Breast epithelium (tissue), 4 donors: ENCODE data around the gene ADAMTS17. TPM values are rescaled to one million over a fixed set of nuclear protein-coding genes. Genes with fewer than 3 reads are reported as not detected.

ENCODE experiments used
- DNase-seq, 2 donors: peaks; one replicate each; pipeline ENCODE4 v3.0.0-alpha.2; 2019; ENCODE audit warnings: low spot score in 2 of 2
- H3K27ac ChIP-seq, 2 donors: fragments of 200-600 bp; sonication (generic) in 1 of 2; one replicate each; pipeline ENCODE4 v1.5.1; 2016 to 2019; ENCODE audit warnings: mild to moderate bottlenecking in 1 of 2
- H3K27me3 ChIP-seq, 2 donors: fragments of 200-600 bp; sonication (generic) in 1 of 2; one replicate each; pipeline versions ENCODE4 v1.5.1 to v1.6.0; 2017 to 2019; ENCODE audit warnings: control low read depth in 1 of 2, mild to moderate bottlenecking in 1 of 2
- H3K36me3 ChIP-seq: fragments of 200-600 bp; one replicate; pipeline ENCODE4 v1.5.1; 2019
- H3K4me1 ChIP-seq, 2 donors: fragments of 200-600 bp; sonication (generic); one replicate each; pipeline ENCODE4 v1.5.1; 2016 to 2019; ENCODE audit warnings: control low read depth in 1 of 2
- H3K4me3 ChIP-seq, 3 donors: fragments of 200-600 bp; sonication (generic); 1 replicate in 2 of 3; 2 replicates in 1 of 3; pipeline ENCODE4 v1.5.1; 2016 to 2019; ENCODE audit warnings: mild to moderate bottlenecking in 3 of 3, moderate library complexity in 2 of 3
- H3K9me3 ChIP-seq, 2 donors: fragments of 200-600 bp; sonication (generic) in 1 of 2; one replicate each; pipeline ENCODE4 v1.5.1; 2016 to 2019; ENCODE audit warnings: control low read depth in 1 of 2
- CTCF ChIP-seq, 3 donors: fragments of 450-650 bp; IDR thresholded peaks; one replicate each; pipeline ENCODE4 v1.5.1; 2016 to 2017; ENCODE audit warnings: antibody characterized with exemption in 3 of 3, mild to moderate bottlenecking in 3 of 3, moderate library complexity in 3 of 3
- POLR2A ChIP-seq: fragments of 450-650 bp; IDR thresholded peaks from one replicate; pipeline ENCODE4 v1.6.1; 2016; ENCODE audit warnings: antibody characterized with exemption, mild to moderate bottlenecking, moderate library complexity
- POLR2AphosphoS5 ChIP-seq, 3 donors: sonication (generic); formaldehyde crosslinking; IDR thresholded peaks; one replicate each; pipeline ENCODE4 v1.6.1; 2017; ENCODE audit warnings: antibody characterized with exemption in 3 of 3
- intact Hi-C: fragments of 100-400 bp; cut with DNase I; formaldehyde crosslinking; loops from one replicate; pipeline ENCODE4 v1.15.1; 2023; ENCODE audit warnings: low total_unique reads
- total RNA-seq, 3 donors: library from RNA; depleted of rRNA; stranded (reverse); fragments of >200 nt; gene quantifications; one replicate each; pipeline ENCODE4 v1.1.0, GENCODE V29; 2016

The ADAMTS17 gene
- total RNA-seq, 3 donors from 2014 or later, result 5.1 to 8.0 (median 5.9) TPM

- Histone ChIP-seq H3K27ac (no peak overlapping the region), H3K36me3 (no peaks in the 10 kb centered on the region), H3K9me3 (no peaks in the 10 kb centered on the region), H3K4me3 (no peak overlapping the region), H3K27me3 (no peaks in the 10 kb centered on the region), H3K4me1 (no peaks in the 10 kb centered on the region)
- no peak for DNase-seq
- intact Hi-C loops, result no loop called here
- TF ChIP-seq POLR2A (no peak), CTCF (IDR thresholded peaks at IDR 0.05) (no peak), POLR2AphosphoS5 (IDR thresholded peaks at IDR 0.05) (no peak)
These were observed 382.4 kb downstream of the ADAMTS17 start for GRCh38 chr15:99959326-99959725.

GRCh38 chr15:99958426-99959097 lies 383.2 kb downstream of the ADAMTS17 start:
- no peaks in the 10 kb centered on the region for H3K9me3 ChIP-seq
- no peaks in the 10 kb centered on the region for H3K36me3 ChIP-seq
- no peak overlapping the region for H3K4me3 ChIP-seq
- TF ChIP-seq POLR2A (no peak), CTCF (IDR thresholded peaks at IDR 0.05) (no peak), POLR2AphosphoS5 (IDR thresholded peaks at IDR 0.05) (no peak)
- no peaks in the 10 kb centered on the region for H3K27me3 ChIP-seq
- no peaks in the 10 kb centered on the region for H3K4me1 ChIP-seq
- no peak for DNase-seq
- H3K27ac ChIP-seq, result no peak overlapping the region
- intact Hi-C loops, result no loop called here

GRCh38 chr15:99957642-99958013 lies 384.1 kb downstream of the ADAMTS17 start:
- no peak overlapping the region for H3K27ac ChIP-seq
- H3K4me3 ChIP-seq, result no peak overlapping the region
- no peak for TF ChIP-seq POLR2AphosphoS5 (IDR thresholded peaks at IDR 0.05)
- no peak for TF ChIP-seq POLR2A
- no peak for TF ChIP-seq CTCF (IDR thresholded peaks at IDR 0.05)
- intact Hi-C loops, result no loop called here
- H3K4me1 ChIP-seq, result no peaks in the 10 kb centered on the region
- H3K27me3 ChIP-seq, result no peaks in the 10 kb centered on the region
- no peaks in the 10 kb centered on the region for H3K36me3 ChIP-seq
- no peak for DNase-seq
- H3K9me3 ChIP-seq, result no peaks in the 10 kb centered on the region

GRCh38 chr15:99956820-99957641 lies 384.7 kb downstream of the ADAMTS17 start:
- H3K27me3 ChIP-seq, result no peaks in the 10 kb centered on the region
- no peak overlapping the region for H3K27ac ChIP-seq
- H3K36me3 ChIP-seq, result no peaks in the 10 kb centered on the region
- TF ChIP-seq CTCF (IDR thresholded peaks at IDR 0.05) (no peak), POLR2A (no peak), POLR2AphosphoS5 (IDR thresholded peaks at IDR 0.05) (no peak)
- H3K9me3 ChIP-seq, result no peaks in the 10 kb centered on the region
- intact Hi-C loops, result no loop called here
- no peak overlapping the region for H3K4me3 ChIP-seq
- H3K4me1 ChIP-seq, result no peaks in the 10 kb centered on the region
- peak; percentile 10 to 31 for DNase-seq

- Histone ChIP-seq H3K4me1 (no peaks in the 10 kb centered on the region), H3K4me3 (no peak overlapping the region), H3K9me3 (no peaks in the 10 kb centered on the region), H3K27me3 (no peaks in the 10 kb centered on the region), H3K27ac (no peak overlapping the region), H3K36me3 (no peaks in the 10 kb centered on the region)
- intact Hi-C loops, result no loop called here
- peak; percentile 11 to 48 for DNase-seq
- TF ChIP-seq POLR2AphosphoS5 (IDR thresholded peaks at IDR 0.05), result no peak
- no peak for TF ChIP-seq POLR2A
- no peak for TF ChIP-seq CTCF (IDR thresholded peaks at IDR 0.05)
These were observed 385.6 kb downstream of the ADAMTS17 start for GRCh38 chr15:99956022-99956775.
